GM18868 (cell line): ENCODE results near the gene C2CD2.

ENCODE experiments used
- ATAC-seq: cut with Tn5 transposase; IDR thresholded peaks from one replicate; pipeline ENCODE4 v1.9.1; 2021; ENCODE audit warnings: mild to moderate bottlenecking, moderate library complexity; ENCODE audit not compliant: unreplicated experiment

C2CD2 gene

GRCh38 chr21:41933313-41934079 is 20.3 kb downstream of the C2CD2 start:
- no peak for ATAC-seq

DNA sequence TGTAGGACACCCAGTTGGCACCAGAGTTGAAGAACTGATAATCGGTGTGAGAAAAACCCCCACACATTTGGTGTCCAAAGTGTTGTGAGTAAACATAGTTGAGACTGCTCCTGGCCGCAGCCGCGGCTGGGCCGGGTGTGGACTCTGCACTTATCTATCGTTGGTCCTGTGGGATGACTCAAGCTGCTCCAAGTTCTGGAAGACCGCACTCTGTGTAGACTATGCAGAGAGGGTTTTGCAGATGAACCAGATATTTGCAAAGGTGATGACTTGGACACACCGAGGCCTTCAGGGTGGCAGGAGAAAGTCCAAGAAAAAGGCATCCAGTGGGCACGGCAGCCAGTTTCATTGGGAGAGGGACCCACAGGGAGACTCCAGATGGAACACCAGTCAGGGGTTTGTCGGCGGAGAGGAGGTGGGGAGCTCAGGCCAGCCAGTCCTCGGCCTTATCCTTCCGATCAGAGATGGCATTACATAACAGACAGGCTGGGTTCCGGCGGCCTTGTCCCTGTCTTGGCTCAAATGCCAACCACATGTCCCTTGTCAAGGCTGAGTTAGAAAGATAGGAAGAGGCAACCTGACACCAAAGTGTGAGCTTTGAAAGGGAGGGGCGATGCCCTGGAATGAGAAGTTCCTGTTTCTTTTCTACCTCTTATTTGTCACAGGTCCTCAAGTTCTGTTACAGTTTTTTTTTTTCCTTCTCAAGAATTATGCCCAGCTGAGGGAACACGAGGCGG is 21.1 kb downstream of the C2CD2 start:
- no peak for ATAC-seq

DNA sequence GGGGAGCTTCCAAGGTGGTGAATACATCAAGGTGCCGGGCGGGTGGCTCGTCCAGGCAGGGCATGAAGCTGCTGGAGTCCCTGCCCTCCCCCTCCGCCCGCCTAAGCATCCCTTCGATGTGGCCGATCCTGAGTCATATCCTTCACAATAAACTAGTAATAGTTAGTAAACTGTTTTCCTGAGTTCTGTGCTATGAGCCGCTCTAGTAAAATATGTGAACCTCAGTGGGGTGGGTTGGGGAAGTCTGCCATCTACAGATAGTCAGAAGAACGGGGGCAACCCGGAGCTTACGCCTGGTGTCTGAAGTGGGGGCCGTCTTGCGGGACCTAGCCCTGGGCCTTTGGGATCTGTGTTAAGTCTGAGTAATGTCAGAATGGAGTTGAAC is 21.6 kb downstream of the C2CD2 start:
- ATAC-seq, result no peak

DNA sequence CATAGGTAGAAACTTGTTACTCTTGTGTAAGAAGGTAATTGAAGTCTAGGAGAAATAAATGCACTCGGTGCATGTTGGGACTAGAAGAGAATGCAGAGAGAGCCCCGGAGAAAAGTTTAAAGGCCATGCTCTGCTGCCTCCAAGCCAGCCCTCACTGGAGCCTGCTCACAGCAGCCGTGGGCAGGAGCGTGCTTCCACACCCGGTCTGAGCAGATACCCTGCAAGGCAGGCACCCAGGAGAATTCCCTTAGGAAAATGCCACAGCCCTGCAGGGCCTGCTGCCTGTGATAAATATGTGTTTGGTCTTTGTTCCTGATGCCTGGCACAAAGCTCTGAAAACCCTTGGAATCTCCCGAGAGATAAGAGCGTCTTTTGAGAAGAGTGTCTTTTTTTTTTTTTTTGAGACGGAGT is 22.8 kb downstream of the C2CD2 start:
- no peak for ATAC-seq

- ATAC-seq, result no peak
These were observed 24.6 kb downstream of the C2CD2 start for GRCh38 chr21:41929248-41929647.

DNA sequence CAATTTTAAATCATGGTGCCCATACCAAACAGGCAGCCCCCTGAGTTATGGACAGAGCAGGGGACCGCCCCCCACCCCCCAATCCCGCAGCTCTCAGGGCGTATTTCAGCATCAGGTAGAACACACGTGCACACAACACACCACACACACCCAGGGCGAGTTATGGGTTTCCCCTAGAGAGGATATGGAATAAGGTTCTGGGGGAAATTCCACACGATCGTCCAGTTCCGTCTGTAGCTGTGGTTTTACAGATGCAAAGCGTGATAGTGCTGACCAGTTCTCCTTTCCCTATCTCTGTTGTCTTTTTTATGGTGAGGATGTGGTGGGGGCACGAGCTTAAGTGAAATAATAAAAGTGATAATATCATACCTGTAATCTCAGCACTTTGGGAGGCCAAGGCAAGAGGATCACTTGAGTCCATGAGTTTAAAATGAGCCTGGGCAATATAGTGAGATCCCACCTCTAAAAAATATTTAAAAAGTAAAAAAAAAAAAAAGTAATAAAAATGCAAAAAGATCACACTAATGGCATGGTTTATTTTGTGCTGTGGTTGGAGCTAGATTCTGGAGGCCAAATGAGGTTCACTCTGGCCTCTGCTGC is 25.1 kb downstream of the C2CD2 start:
- ATAC-seq, result peak; percentile 47

GRCh38 chr21:41927727-41928409 is 25.9 kb downstream of the C2CD2 start:
- no peak for ATAC-seq

- no peak for ATAC-seq
These were observed 27.0 kb downstream of the C2CD2 start for GRCh38 chr21:41926807-41927171.

DNA sequence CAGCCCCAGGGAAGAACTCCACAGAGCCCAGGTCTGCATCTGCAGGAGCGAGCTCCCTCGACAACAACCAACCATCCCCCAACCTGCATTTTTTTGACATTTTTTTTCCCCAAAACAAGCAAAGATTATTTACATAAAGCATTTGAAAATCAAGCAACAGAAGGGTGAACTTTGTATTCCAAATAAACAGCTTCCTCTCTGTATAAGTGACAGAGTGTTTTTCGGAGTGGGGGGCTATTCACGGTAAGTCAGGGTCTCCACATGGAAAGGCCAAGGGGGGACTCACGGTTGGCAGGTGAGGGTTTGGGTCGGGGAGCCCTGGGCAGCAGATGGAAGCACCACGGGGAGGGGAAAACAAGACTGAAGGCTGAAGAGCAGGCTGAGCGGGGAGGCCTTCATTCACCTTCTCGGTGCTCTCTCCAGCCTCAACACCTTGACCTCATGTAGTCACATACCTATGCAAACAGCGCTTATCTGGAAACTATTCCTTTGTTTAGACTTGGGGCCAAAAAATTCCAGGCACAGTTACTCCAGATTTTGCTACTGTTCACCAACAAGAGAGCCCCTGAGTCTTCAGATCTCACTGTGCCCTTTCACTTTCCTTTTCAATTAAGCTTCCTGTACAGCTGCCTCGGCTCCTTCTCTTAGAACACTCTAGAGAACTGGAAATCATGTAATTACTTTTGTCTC is 27.6 kb downstream of the C2CD2 start:
- ATAC-seq, result peak; percentile 43

GRCh38 chr21:41925767-41926116 is 28.1 kb downstream of the C2CD2 start:
- no peak for ATAC-seq

- no peak for ATAC-seq
These were observed 29.5 kb downstream of the C2CD2 start for GRCh38 chr21:41924368-41924754.

DNA sequence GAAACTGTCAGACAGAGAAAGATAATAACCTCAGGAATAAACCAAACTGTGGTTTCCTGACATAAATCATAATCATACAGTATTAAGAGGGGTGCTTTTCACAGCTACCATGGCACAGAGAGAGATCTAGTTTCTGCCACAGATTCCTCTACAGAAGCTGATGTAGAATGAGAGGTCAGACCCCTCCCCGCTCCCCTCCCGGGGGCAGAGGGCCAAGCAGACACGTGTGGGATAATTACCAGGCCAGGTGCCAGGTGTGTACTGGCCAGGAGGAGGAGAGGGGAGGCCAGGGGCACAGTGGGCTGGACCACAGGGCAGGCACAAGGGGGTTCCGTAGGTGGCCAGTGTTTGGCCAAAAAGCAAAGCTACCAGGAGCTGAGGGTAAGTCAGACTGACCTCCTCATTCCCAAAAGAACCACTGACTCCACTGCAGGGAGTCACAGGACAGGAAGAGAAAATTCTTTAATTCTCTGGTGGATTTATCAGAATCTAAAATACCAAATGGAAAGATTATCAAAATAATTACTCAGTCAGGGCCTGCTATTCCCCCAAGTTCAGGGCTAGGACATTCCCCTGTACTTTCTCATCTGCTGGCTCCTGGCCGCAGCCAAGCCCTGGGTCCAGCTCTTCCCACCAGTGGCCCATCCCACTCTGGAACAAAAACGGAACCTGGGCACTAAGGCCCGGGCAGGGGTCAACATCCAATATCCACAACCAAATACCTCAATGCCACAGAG is 30.0 kb downstream of the C2CD2 start:
- no peak for ATAC-seq

DNA sequence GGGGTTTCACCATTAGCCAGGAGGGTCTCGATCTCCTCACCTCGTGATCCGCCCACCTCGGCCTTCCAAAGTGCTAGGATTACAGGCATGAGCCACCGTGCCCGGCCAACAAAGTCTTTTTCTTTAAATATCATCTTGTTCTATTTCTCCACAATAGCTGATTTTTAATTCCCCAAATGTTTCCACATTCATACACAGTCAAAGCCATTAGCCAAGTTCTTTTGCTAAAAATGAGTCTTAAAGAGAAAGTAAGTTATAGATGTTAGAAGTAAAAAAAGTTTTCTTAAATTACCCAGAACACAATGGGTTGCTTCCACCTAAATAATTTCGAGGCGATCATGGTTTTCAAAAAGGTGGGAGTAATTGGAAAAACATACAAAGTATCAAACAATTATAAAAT is 30.6 kb downstream of the C2CD2 start:
- no peak for ATAC-seq

DNA sequence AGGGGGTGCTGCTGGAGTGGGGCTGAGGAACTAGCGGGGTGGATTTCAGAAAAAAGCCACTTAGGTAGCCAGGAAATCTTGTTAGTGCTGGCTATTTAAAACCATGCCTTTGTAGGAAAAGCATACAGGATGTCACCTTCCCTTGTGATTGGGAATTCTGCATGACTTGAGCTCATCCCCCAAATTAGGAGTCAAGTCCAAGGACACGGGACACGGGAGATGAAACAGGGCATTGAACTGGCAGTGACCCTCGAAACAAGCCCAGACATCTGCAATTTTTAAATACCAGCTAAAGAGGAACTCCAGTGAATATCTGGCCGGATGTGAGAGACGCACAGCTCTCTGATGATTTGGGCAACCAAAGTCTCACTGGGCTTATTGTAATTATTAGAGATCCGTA is 32.8 kb downstream of the C2CD2 start:
- ATAC-seq, result peak; percentile 50

DNA sequence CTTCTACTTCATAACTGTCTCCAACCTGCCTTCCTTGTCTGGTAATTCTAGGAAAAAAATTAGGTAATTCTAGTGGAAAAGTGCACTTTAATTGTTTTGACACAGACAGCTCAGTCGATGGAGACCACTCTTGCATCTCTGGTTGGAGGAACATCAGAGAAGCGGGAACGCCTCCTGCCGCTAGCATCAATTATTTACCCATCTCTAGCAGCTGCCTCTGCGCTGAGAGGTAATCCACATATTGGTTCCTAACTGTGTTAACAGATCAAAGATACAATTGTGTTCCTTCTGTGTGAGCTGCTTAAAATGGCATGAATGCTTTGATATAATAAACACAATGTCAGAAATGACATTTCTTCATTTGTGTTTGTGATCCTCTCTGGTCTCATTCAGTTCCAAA is 33.3 kb downstream of the C2CD2 start:
- ATAC-seq, result no peak

DNA sequence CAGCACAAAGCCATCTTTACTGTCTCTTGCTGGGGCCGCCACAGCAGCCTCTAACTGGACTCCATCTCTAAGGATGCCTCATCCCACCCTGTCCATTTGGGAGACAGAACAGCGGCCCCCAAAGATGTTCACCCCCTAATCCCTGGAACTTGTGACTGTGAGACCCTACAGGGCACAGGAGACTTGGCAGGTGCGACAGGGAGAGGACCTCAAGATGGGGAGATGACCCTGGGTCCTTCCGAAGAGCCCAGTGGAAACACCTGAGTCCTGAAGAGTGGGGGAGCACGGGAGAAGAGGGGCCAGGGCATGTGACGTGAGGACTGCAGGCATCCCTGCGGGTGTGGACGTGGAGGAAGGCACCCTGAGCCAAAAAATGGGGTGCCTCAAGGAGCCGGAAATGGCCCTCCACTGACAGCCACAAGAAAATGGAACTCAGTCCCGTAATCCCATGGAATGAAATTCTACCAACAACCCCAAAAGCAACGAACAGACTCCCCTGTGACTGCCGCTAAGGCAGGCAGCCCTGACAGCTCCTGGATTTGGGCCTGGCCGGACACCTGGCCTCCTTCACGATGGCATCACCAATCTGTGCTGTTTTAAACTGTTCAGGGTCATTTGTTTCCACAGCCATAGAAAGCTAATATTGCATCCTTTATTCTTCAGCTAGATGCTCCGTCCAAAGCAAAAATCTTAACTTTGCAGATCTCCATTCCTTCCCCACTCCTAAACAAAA is 34.0 kb downstream of the C2CD2 start:
- no peak for ATAC-seq

- ATAC-seq, result no peak
These were observed 35.1 kb downstream of the C2CD2 start for GRCh38 chr21:41918561-41919358.

DNA sequence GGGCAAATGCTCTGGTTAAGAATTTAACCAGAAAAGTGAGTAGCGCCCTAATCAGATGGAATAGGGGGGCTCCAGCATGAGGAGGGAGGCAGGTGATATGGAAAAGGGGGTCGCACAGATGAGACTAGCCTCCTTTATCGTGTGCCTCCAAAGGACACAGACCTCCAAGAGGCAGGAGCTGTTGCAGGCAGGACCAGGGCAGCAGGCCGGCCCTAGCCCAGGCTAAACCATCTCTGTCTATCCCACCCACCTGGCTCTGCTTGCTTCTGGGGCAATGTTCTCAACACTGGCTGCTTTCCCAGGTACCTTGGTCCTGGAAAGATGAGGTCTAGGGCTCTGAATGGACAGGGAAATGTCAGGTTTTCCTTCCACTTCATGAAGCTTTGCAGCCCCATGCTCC is 36.3 kb downstream of the C2CD2 start:
- ATAC-seq, result no peak

DNA sequence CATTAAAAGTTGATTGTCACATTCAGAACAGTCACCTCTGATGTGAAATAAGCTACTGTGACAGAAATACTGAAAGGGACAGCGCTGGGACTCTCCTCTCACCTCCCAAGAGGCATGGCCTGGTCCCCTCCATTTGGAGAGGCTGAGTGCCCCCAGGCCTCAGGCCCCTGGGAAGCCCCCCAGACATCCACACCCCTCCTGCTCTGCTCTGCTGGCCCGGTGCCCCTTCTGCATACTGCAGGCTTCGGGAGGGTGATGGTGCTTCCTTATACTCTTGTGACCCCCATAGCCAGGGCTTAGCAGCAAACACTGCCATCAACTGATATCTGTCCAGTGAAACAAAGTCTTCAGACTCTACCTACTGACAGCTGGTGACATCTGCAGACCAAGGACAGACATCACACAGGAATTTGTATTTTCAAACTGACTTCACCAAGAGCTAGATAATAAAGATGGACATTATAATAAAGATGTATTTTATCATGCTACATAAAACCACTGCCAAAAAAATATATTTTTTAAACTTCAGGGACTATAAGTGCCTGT is 36.9 kb downstream of the C2CD2 start:
- ATAC-seq, result no peak
